Coronary artery (tissue), 2 donors: ENCODE results near the gene SYNGR1.

Experiments used
- DNase-seq: peaks from one replicate; pipeline ENCODE4 v3.0.0-alpha.2; 2017; ENCODE audit warnings: low spot score
- H3K27ac ChIP-seq, 2 donors: fragments of 200-600 bp; sonication (generic); one replicate each; pipeline ENCODE4 v1.5.1; 2016 to 2019
- H3K4me3 ChIP-seq: fragments of 200-600 bp; sonication (generic); 2 replicates; pipeline ENCODE4 v1.5.1; 2016; ENCODE audit warnings: mild to moderate bottlenecking, moderate library complexity
- TF ChIP-seq, protein P1 (sequence below): fragments of 200-600 bp; sonication (generic); IDR thresholded peaks from one replicate; pipeline ENCODE4 v1.5.1; 2019; ENCODE audit warnings: antibody characterized with exemption

The SYNGR1 gene

DNA sequence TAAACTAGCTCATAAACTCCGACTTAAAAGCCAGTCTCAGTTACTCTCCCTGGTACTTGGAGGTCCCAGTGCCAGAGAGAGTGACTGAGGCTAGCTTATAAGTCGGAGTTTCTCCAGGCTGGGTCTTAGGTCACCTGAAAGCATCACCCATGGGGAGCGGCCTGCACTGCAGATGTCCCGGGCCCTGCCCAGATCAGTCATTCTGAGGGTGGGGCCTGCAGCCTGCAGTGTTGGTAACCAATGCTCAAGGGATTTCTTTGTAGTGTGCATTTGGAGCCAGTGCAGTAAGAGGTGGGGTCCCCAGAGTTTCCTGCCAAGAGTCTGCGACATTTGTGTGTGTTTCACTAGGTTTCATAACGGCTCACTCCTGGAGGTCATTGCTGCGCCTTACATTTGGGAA lies 64.6 kb downstream of the SYNGR1 start:
- TF ChIP-seq, protein P1, sequence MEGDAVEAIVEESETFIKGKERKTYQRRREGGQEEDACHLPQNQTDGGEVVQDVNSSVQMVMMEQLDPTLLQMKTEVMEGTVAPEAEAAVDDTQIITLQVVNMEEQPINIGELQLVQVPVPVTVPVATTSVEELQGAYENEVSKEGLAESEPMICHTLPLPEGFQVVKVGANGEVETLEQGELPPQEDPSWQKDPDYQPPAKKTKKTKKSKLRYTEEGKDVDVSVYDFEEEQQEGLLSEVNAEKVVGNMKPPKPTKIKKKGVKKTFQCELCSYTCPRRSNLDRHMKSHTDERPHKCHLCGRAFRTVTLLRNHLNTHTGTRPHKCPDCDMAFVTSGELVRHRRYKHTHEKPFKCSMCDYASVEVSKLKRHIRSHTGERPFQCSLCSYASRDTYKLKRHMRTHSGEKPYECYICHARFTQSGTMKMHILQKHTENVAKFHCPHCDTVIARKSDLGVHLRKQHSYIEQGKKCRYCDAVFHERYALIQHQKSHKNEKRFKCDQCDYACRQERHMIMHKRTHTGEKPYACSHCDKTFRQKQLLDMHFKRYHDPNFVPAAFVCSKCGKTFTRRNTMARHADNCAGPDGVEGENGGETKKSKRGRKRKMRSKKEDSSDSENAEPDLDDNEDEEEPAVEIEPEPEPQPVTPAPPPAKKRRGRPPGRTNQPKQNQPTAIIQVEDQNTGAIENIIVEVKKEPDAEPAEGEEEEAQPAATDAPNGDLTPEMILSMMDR, result no peak
- no peak overlapping the region for H3K27ac ChIP-seq
- no peak for DNase-seq
- no peak overlapping the region for H3K4me3 ChIP-seq

DNA sequence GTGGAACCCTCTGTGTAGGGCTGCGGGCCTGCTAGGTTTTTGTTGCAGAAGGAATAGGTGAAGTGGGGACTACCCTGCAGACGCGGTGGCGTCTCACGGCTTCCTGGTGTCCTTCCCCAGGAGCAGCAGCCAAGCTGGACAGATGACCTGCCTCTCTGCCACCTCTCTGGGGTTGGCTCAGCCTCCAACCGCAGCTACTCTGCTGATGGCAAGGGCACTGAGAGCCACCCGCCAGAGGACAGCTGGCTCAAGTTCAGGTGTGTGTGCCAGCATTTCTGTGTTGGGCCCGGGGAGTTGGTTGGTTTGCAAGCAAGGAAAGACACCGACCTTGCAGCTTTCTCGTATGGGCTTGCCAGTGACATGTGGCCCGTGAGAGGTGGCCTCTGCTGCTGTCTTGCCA lies 65.1 kb downstream of the SYNGR1 start:
- Histone ChIP-seq H3K27ac (no peak overlapping the region), H3K4me3 (no peak overlapping the region)
- TF ChIP-seq, protein P1, result no peak
- DNase-seq, result no peak

DNA sequence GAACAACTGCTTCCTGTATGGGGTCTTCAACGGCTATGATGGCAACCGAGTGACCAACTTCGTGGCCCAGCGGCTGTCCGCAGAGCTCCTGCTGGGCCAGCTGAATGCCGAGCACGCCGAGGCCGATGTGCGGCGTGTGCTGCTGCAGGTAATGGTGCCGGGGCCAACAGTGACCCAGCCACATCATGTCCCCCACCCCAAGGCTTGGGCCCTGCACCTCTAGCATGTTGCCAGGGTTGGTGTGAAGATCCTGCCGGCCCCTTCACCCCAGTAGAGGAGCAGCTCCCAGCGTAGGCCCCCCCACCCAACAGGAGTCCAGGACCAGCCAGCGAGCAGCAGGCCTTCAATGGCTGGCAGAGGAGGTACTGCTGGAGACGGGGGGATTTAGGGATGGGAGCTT lies 65.7 kb downstream of the SYNGR1 start:
- no peak for DNase-seq
- no peak overlapping the region for H3K27ac ChIP-seq
- TF ChIP-seq, protein P1, result no peak
- no peak overlapping the region for H3K4me3 ChIP-seq

- TF ChIP-seq, protein P1, result no peak
- DNase-seq, result no peak
- Histone ChIP-seq H3K27ac (no peak overlapping the region), H3K4me3 (no peak overlapping the region)
Measured at GRCh38 chr22:39416319-39416718, 66.5 kb downstream of the SYNGR1 start.

DNA sequence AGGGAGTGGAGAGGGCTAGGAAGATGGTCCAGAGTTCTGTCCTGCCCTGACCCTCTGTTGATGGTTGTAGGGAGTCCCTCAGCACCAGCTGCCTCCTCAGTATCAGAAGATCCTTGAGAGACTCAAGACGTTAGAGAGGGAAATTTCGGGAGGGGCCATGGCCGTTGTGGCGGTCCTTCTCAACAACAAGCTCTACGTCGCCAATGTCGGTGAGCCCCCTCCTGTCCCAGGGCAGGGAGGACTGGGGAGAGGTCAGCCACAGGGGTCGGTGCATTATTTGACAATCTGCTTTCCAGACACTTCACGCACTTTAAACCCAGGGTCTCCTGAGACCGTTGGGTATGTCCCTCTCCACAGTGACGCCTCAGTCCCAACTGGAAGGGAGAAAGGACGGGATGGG lies 67.8 kb downstream of the SYNGR1 start:
- no peak for DNase-seq
- Histone ChIP-seq H3K4me3 (no peak overlapping the region), H3K27ac (no peak overlapping the region)
- TF ChIP-seq, protein P1, result no peak

DNA sequence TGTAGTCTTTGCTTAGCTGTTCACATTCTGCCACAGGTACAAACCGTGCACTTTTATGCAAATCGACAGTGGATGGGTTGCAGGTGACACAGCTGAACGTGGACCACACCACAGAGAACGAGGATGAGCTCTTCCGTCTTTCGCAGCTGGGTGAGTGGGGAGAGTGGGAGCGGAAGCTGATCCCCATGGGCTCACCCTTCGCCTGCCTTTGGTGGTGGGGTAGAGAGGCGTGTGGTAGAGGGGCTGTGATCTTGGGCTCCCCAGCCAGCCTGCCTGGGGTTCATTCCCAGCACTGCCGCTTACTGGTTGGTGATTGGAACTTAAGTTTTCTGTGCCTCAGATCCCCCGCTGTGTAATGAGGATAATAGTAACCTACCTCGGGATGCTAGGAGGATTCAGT lies 68.9 kb downstream of the SYNGR1 start:
- TF ChIP-seq, protein P1, result no peak
- H3K4me3 ChIP-seq, result no peak overlapping the region
- no peak overlapping the region for H3K27ac ChIP-seq
- DNase-seq, result no peak

- DNase-seq, result no peak
- no peak overlapping the region for H3K4me3 ChIP-seq
- no peak overlapping the region for H3K27ac ChIP-seq
- TF ChIP-seq, protein P1, result no peak
Measured at GRCh38 chr22:39419096-39419495, 69.3 kb downstream of the SYNGR1 start.
